ENCODE measurements around the gene USP25. TPM values are rescaled to one million over a fixed set of nuclear protein-coding genes. Genes with fewer than 3 reads are reported as not detected.

USP25 gene
- total and polyA plus RNA-seq, 2 donors (not counting 1 experiment from before 2014, with no cell fraction given) = 14.2 to 55.5 TPM

DNA sequence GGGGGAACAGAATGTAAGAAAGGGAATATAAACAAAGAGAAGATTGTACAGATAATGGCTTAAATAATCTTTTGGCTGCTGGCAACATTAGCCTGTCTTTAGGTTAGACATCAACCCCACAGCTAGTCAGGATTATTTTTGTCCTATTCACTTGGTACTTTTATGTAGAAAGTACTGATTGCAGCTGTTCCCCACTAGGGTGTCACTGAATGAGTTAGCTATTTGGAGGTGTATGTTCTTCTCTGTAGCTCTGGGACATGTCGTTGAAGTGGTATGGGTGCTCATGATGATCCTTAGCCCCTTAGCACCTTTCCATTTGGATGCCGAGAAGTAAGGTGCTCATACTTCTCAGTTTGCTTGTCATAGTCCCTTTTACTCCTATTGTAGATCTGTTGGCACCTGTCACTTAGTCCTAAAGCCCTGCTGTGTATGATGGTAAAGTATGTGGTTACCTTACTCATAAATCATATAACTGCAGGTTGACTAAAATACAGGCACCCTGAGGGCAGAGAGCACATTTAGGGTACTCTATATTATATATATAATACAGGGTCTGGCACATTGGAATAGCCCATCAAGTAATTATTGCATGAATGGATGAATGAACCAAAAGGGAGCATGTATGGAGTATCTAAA lies 64.6 kb downstream of the USP25 start:
- no peak for DNase-seq
- no peaks in the 10 kb centered on the region for H3K9me3 ChIP-seq (ENCODE audit: control extremely low read depth in 1 of 3, control insufficient read depth in 2 of 3, insufficient read depth in 1 of 3, low read length in 2 of 3)
- no peaks in the 10 kb centered on the region for H3K27me3 ChIP-seq (replicated peaks in 1 of 4; ENCODE audit: control extremely low read depth in 1 of 4, control insufficient read depth in 3 of 4, insufficient read depth in 4 of 4, low read length in 3 of 4)
- no peak overlapping the region for H3K4me3 ChIP-seq (ENCODE audit: control extremely low read depth in 1 of 5, extremely low read depth in 1 of 5, insufficient read depth in 1 of 5, low read depth in 2 of 5, low read length in 4 of 5)
- Mint-ChIP-seq H3K4me1 (peaks cover 10% of the 10 kb centered on the region), H3K27me3 (no peaks in the 10 kb centered on the region), H3K27ac (no peak overlapping the region), H3K9me3 (ENCODE audit: insufficient read depth) (no peaks in the 10 kb centered on the region), H3K4me3 (no peak overlapping the region)
- ChIA-PET CTCF (interaction anchor here (1.2 kb wide), 1 partner anchor 9 kb away, joined by 3 read pairs; no protein-coding TSS in a partner anchor), POLR2A (no interaction called here)
- no peak overlapping the region for H3K4me2 ChIP-seq (replicated peaks; ENCODE audit: low read depth, low read length, poor library complexity, severe bottlenecking)
- peaks cover 5% of the 10 kb centered on the region for H4K20me1 ChIP-seq (ENCODE audit: control insufficient read depth, insufficient read depth, low read length, poor library complexity, severe bottlenecking)
- no CpG with 5 or more reads among the region's 2 CpGs for WGBS (ENCODE audit: insufficient coverage)
- H3K36me3 ChIP-seq (replicated peaks in 1 of 2; ENCODE audit: control extremely low read depth in 1 of 2, control insufficient read depth in 1 of 2, extremely low read depth in 1 of 2, insufficient read depth in 2 of 2, low read length in 1 of 2) = peaks cover 0 to 9% of the 10 kb centered on the region in 2 experiments
- intact Hi-C loops (cut with micrococcal nuclease) = no loop called here
- TF ChIP-seq CTCF (IDR thresholded peaks at IDR 0.05) (no peak), EZH2 (IDR thresholded peaks at IDR 0.05; ENCODE audit: borderline replicate concordance, insufficient read depth, low read depth, low read length, poor library complexity, severe bottlenecking) (no peak)
- no peak for ATAC-seq (ENCODE audit: low read depth)
- no peak overlapping the region for H3K9ac ChIP-seq (ENCODE audit: low read length)
- H2AFZ ChIP-seq (ENCODE audit: insufficient read depth, low read depth, low read length, poor library complexity, severe bottlenecking) = no peak overlapping the region
- no peaks in the 10 kb centered on the region for H3K4me1 ChIP-seq (ENCODE audit: control insufficient read depth in 2 of 2, insufficient read depth in 2 of 2, low read length in 2 of 2)
- peaks cover 4% of the 10 kb centered on the region for H3K79me2 ChIP-seq (ENCODE audit: control insufficient read depth, insufficient read depth, low read length)
- H3K27ac ChIP-seq (ENCODE audit: low read length in 2 of 2) = no peak overlapping the region

- H3K79me2 ChIP-seq (ENCODE audit: control insufficient read depth, insufficient read depth, low read length) = peaks cover 4% of the 10 kb centered on the region
- H3K4me1 Mint-ChIP-seq = peaks cover 10% of the 10 kb centered on the region
- ATAC-seq (ENCODE audit: low read depth) (no peak), DNase-seq (no peak)
- H3K4me2 ChIP-seq (replicated peaks; ENCODE audit: low read depth, low read length, poor library complexity, severe bottlenecking) = no peak overlapping the region
- no peaks in the 10 kb centered on the region for H3K27me3 ChIP-seq (replicated peaks in 1 of 4; ENCODE audit: control extremely low read depth in 1 of 4, control insufficient read depth in 3 of 4, insufficient read depth in 4 of 4, low read length in 3 of 4)
- no peak overlapping the region for H2AFZ ChIP-seq (ENCODE audit: insufficient read depth, low read depth, low read length, poor library complexity, severe bottlenecking)
- peaks cover 0 to 9% of the 10 kb centered on the region in 2 experiments for H3K36me3 ChIP-seq (replicated peaks in 1 of 2; ENCODE audit: control extremely low read depth in 1 of 2, control insufficient read depth in 1 of 2, extremely low read depth in 1 of 2, insufficient read depth in 2 of 2, low read length in 1 of 2)
- no peaks in the 10 kb centered on the region for H3K4me1 ChIP-seq (ENCODE audit: control insufficient read depth in 2 of 2, insufficient read depth in 2 of 2, low read length in 2 of 2)
- H3K27ac ChIP-seq (ENCODE audit: low read length in 2 of 2) = no peak overlapping the region
- TF ChIP-seq CTCF (IDR thresholded peaks at IDR 0.05) (no peak), EZH2 (IDR thresholded peaks at IDR 0.05; ENCODE audit: borderline replicate concordance, insufficient read depth, low read depth, low read length, poor library complexity, severe bottlenecking) (no peak)
- no peaks in the 10 kb centered on the region for H3K9me3 Mint-ChIP-seq (ENCODE audit: insufficient read depth)
- 100% methylated on average over 1 of the region's 4 CpGs for WGBS (ENCODE audit: insufficient coverage)
- H3K9ac ChIP-seq (ENCODE audit: low read length) = no peak overlapping the region
- no peak overlapping the region for H3K27ac Mint-ChIP-seq
- no peak overlapping the region for H3K4me3 ChIP-seq (ENCODE audit: control extremely low read depth in 1 of 5, extremely low read depth in 1 of 5, insufficient read depth in 1 of 5, low read depth in 2 of 5, low read length in 4 of 5)
- H4K20me1 ChIP-seq (ENCODE audit: control insufficient read depth, insufficient read depth, low read length, poor library complexity, severe bottlenecking) = no peaks in the 10 kb centered on the region
- CTCF ChIA-PET = no interaction called here
- H3K27me3 Mint-ChIP-seq = no peaks in the 10 kb centered on the region
- intact Hi-C loops (cut with micrococcal nuclease) = no loop called here
- POLR2A ChIA-PET = no interaction called here
- H3K4me3 Mint-ChIP-seq = no peak overlapping the region
- H3K9me3 ChIP-seq (ENCODE audit: control extremely low read depth in 1 of 3, control insufficient read depth in 2 of 3, insufficient read depth in 1 of 3, low read length in 2 of 3) = no peaks in the 10 kb centered on the region
Observed at GRCh38 chr21:15795533-15795932, 65.8 kb downstream of the USP25 start.

Measured in B cell (primary cell).